Nephron progenitor cell (in vitro differentiated cells): Measurements from ENCODE around the gene CBX2.

Experiments
- DNase-seq: peaks from one replicate; pipeline ENCODE4 v3.0.0; 2021
- H3K27ac Mint-ChIP-seq: 2 replicates; pipeline ENCODE4 v1.8.0; 2021; ENCODE audit warnings: mild to moderate bottlenecking, moderate library complexity, mixed read lengths
- H3K27me3 Mint-ChIP-seq: 2 replicates; pipeline ENCODE4 v1.8.0; 2021; ENCODE audit warnings: mild to moderate bottlenecking, low read depth, mixed read lengths; ENCODE audit not compliant: poor library complexity
- H3K36me3 Mint-ChIP-seq: 2 replicates; pipeline ENCODE4 v1.8.0; 2021; ENCODE audit warnings: low read depth, mixed read lengths
- H3K4me1 Mint-ChIP-seq: 2 replicates; pipeline ENCODE4 v1.8.0; 2021; ENCODE audit warnings: mixed read lengths
- H3K4me3 Mint-ChIP-seq: 2 replicates; pipeline ENCODE4 v1.8.0; 2021; ENCODE audit warnings: mild to moderate bottlenecking, moderate library complexity, mixed read lengths
- H3K9me3 Mint-ChIP-seq: 2 replicates; pipeline ENCODE4 v1.8.0; 2021; ENCODE audit warnings: mild to moderate bottlenecking, moderate library complexity, mixed read lengths
- TF ChIP-seq, protein P1 (sequence below): fragments of 200-600 bp; sonication (generic); IDR thresholded peaks from 2 replicates; pipeline ENCODE4 v1.5.0; 2021; ENCODE audit warnings: antibody characterized with exemption

CBX2 gene

DNA sequence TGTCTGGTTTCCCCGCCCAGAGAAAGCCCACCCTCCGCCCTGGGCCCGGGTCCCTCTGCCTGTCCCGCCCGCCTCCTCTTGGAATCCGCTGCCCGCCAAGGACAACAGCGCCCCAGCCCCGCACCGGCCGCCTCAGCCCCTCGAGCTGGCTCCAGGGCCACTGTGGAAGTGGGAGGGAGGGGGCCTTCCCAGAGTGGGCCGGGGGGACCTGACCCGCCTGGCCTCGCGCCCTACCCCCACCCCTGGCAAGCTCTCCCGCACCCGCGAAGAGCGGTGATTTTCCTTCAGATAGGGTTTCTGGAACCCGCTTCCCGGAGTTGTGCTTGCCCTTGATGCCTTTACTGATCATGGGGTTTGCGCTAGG lies 21.2 kb downstream of the CBX2 start:
- H3K9me3 Mint-ChIP-seq = peaks cover 8% of the 10 kb centered on the region
- TF ChIP-seq, protein P1, sequence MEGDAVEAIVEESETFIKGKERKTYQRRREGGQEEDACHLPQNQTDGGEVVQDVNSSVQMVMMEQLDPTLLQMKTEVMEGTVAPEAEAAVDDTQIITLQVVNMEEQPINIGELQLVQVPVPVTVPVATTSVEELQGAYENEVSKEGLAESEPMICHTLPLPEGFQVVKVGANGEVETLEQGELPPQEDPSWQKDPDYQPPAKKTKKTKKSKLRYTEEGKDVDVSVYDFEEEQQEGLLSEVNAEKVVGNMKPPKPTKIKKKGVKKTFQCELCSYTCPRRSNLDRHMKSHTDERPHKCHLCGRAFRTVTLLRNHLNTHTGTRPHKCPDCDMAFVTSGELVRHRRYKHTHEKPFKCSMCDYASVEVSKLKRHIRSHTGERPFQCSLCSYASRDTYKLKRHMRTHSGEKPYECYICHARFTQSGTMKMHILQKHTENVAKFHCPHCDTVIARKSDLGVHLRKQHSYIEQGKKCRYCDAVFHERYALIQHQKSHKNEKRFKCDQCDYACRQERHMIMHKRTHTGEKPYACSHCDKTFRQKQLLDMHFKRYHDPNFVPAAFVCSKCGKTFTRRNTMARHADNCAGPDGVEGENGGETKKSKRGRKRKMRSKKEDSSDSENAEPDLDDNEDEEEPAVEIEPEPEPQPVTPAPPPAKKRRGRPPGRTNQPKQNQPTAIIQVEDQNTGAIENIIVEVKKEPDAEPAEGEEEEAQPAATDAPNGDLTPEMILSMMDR = no peak
- H3K27me3 Mint-ChIP-seq = peaks cover 88% of the 10 kb centered on the region
- no peaks in the 10 kb centered on the region for H3K36me3 Mint-ChIP-seq
- peaks cover 39% of the 10 kb centered on the region for H3K4me1 Mint-ChIP-seq
- no peak overlapping the region for H3K27ac Mint-ChIP-seq
- peak; percentile 59 for DNase-seq
- H3K4me3 Mint-ChIP-seq = peak overlapping the region; percentile 70

DNA sequence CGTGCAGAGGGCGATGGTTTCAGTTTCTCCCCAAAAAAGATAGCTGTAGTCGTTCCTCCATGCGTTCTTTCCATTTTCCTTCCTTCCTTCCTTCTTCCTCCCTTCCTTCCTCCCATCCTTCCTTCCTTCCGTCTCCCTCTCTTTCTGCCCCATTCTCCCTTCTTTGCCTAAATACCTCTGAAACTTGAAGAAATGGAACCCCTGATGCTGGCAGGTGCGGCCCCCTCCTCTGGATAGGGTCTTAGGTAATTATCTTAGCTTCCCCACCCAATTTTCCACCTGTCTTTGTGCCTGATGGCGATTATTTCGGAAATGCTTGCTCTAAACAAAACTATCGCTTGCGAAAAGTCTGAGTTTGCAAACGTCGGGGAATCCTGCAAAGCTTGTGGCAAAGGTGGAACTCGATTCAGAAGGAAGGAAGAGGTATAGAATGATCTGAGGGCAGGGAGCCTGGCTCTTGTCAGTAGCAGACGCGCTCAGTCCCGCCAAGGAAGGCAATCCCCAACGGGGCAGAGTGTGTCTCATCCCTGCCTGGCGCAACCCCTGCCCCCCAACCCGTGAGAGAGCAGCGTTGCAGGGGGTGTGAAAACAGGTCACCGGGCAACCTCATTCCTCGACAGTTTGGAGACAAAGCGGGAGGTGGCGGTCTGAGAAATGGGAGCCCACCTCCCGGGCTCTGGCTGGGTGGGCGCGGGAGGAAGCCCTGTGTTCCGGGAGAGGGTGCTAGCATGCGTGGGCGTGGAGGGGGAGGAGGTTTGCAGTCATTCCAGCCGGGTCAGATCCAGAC lies 21.8 kb downstream of the CBX2 start:
- Mint-ChIP-seq H3K4me1 (peaks cover 39% of the 10 kb centered on the region), H3K4me3 (peak overlapping the region; percentile 21), H3K27ac (no peak overlapping the region), H3K9me3 (peaks cover 8% of the 10 kb centered on the region), H3K27me3 (peaks cover 88% of the 10 kb centered on the region), H3K36me3 (no peaks in the 10 kb centered on the region)
- TF ChIP-seq, protein P1 = no peak
- no peak for DNase-seq

DNA sequence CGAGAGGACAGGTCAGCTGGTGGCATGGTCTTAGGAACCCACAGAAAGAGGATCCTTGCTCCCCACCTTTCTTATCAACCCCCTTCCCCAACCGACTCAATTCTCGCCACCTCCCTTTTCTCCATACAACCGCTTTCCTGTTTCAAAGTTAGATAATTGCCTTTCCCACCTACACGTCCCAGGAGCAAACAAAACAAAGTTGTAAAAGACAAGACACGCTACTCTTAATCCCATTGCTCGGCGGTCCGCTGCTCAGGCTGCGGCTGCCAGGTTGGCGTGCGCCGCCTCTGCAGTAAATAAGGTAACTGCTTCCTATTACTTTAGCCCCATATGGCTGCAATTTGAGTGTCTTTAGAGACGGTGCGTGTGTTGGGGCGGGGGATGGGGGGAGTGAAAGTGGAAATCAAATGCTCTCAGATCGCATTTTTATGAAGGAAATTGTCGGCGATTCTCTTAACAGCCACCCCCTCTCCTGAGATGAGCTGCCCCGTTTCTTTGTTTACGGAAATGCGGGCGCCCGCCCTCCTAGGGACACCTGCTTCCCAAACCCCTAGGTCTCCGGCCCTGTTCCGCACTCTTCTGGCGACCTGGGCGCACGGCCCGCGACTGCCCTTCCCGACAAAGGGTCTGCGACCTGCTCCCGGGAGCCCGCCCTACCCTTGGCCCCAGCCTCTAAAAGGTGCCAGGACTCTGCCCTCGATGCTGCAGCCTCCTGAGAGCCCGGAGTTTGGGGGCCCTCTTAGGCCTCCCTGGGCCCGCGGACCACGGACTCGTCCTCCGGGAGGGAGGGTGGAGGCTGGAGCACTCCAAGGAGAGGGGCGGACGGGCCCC lies 22.6 kb downstream of the CBX2 start:
- DNase-seq = peak; percentile 58
- no peak overlapping the region for H3K27ac Mint-ChIP-seq
- H3K27me3 Mint-ChIP-seq = peaks cover 89% of the 10 kb centered on the region
- H3K4me3 Mint-ChIP-seq = peak overlapping the region; percentile 59
- TF ChIP-seq, protein P1 = no peak
- H3K36me3 Mint-ChIP-seq = no peaks in the 10 kb centered on the region
- H3K9me3 Mint-ChIP-seq = peaks cover 8% of the 10 kb centered on the region
- H3K4me1 Mint-ChIP-seq = peaks cover 39% of the 10 kb centered on the region

DNA sequence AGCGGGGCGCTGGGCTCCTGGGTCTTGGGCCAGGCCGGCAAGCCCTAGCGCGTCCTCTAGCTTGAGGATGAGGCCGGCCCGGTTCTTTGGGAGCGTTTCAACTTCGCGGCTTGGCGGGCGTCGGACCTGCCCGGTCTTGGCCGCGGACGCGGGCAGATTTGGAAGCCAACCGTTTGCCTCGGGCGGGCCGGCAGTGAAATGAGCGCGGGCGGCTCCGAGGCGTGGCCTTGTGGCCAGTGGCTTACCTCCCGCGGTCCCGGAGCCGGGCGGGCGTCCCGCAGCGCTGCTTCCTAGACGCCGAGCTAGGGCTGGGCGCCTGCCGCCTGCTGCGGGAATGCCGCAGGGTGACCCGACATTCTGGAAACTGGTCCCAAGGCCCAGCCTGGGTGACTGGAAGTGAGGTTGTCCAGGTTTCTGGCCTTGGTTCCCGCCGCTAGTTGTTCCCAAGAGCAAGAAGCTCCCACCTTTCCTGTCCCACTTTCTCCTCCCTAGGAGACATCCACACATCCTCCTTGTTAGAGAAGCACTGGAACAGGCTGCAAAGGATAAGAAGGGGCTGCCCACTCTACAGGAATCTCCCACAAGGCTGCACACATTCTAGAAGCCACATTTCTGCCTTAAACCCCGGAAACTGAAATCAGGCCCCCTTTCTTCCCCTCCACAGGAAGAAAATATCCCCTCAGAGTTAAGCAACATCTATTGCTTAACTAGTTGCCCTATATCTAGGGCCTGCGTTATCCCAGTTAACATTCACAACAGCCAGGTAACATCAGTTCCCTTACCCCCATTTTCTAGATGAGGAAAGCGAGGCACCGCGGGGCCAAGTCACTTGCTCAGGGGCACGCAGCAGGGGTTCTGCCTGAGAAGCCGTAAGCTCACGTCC lies 23.4 kb downstream of the CBX2 start:
- TF ChIP-seq, protein P1 = no peak
- Mint-ChIP-seq H3K4me3 (no peak overlapping the region), H3K9me3 (peaks cover 8% of the 10 kb centered on the region), H3K4me1 (peaks cover 36% of the 10 kb centered on the region), H3K27me3 (peaks cover 89% of the 10 kb centered on the region), H3K27ac (no peak overlapping the region), H3K36me3 (no peaks in the 10 kb centered on the region)
- peak; percentile 56 for DNase-seq

DNA sequence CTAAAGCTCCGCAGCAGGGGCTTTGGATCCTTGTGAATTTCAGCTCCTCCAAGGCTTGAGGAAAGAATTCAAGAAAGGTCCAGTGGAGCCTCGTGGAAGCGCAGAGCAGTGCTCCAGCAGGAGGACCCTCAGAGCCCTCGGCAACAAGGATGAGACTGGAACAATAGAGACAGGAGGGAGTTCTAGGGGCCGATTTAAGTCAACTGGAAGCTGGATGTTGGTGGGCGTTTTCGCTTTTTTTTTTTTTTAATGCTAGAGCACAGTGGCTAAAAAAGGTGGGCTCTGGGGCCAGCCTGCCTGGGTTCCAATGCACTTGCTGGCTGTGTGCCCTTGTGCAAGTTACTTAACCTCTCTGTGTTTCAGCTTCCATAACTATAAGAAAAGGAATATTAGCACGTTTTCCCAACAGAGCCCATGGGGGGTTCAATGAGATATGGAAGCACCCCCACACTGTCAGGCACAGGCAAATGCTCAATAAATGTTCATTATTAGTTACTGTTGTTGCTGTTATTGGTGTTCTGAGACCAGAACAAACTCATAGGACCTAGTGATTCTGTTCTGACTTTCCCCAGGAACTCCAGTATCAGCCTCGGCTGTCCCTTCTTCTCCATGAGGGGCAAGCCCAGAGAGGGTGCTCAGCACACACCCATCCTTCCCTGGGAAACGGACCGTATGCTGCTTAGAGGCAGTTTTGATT lies 24.2 kb downstream of the CBX2 start:
- Mint-ChIP-seq H3K4me1 (peaks cover 36% of the 10 kb centered on the region), H3K9me3 (peaks cover 8% of the 10 kb centered on the region), H3K36me3 (no peaks in the 10 kb centered on the region), H3K27me3 (peaks cover 93% of the 10 kb centered on the region), H3K4me3 (no peak overlapping the region), H3K27ac (no peak overlapping the region)
- no peak for DNase-seq
- TF ChIP-seq, protein P1 = no peak
